ENCODE data around the gene TLE1.
A peak's percentile ranks its signal among the peaks of the same experiment; 100 is the strongest.

TLE1 gene

DNA sequence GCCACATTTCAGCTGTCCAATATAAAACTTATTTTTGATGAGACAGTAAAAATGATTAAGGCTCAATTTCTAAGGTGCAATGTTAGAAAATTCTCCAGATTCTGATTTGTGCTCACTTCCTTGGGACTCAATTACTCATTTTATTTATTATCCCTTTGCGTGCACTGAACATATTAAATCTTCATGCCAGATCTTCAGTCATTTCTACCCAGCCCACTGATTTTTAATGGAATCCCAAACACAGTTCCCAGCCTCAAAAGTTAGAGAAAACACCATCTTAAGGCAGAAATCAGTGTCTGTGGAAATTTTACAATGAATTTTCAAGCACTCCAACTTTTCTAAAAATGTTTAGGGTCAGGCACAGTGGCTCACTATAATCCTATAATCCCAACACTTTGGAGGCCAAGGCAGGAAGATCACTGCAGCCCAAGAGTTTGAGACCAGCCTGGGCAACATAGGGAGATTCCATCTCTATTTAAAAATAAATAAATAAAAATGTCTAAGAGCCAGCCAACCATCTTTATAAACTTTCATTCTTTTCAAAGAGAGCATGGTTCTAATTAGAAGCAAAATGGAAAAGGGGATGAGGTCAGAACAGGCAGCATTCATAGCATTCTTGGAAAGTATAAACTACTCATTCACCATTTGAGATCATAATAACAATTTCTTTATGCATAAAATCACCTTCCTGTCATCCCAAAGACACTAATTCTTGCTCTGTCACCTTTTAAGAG, 53.7 kb downstream of the TLE1 start:
- TF ChIP-seq CTCF (conservative IDR thresholded peaks at IDR 0.05; ENCODE audit: low read depth, low read length) = no peak
- H3K4me3 ChIP-seq (ENCODE audit: low read length) = no peak overlapping the region
- DNase-seq (ENCODE audit: low read depth) = no peak

DNA sequence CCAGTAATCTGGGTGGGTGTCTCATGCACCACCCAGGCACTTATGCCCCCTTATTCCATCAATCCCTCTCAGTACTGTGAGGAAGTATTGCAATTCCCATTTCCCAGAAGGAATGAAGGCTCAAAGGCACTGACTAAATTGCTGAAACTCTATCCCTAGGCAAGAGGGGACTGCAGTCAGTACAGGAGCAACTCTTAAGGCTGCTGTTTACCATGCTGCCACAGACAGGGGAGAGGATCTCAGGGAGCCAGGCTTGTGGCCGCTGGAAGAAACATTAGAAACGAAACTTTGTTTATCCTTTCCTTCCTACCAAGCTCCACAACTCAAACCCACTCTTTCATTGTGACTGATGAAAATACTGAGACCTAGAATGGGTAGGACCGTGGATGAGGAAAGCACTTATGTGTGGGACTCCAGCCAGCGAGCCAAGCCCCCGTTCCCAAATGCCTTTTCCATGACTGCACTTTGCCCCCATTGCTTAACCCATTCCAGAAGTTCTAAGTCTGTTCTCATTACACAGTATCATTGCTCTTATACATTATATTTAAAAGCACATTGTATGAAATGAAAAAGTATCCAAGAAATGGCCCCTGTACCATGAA, 54.3 kb downstream of the TLE1 start:
- H3K4me3 ChIP-seq (ENCODE audit: low read length) = no peak overlapping the region
- no peak for TF ChIP-seq CTCF (conservative IDR thresholded peaks at IDR 0.05; ENCODE audit: low read depth, low read length)
- no peak for DNase-seq (ENCODE audit: low read depth)

DNA sequence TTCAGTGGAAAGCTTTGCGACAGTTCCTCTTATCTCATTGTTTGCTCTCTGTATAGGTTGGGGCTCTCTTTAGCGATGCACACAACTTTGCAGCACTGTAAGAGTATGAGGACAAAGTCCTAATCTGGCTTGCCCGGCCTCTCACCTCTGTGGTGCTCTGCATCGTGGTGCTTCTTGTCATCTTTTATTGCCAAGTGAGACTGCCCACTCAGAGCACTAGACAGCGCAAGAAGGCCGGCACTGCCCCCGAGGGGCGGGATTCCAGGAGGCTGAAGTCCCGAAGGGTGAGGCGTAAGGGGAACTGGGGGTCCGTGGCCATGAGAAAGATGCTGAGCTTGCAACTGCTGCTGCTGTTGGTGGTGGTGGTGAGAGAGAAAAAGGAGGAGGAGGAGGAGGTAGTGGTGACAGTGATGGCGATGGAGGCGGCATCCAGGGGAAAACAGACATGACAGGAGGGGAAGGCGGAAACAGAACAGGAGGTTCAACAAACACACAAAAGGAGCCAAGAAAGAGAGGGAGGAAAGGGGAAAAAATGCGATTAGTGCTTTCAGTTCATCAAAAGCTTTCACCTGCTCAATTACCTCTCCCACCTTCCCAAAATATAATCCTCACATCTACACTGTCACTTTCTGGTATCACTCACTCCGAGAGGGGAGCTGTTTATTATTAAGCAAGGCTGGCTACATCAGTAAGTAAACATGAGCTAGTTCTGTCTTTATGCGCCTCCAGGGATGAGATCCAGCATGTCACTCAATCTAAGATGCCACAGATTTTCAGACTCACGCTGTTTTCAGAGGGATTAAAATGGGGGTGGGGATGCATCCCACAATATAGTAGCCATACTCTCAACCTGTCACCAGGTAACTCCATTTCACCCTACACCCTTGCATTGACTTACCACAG, 55.1 kb downstream of the TLE1 start:
- DNase-seq (ENCODE audit: low read depth) = no peak
- TF ChIP-seq CTCF (conservative IDR thresholded peaks at IDR 0.05; ENCODE audit: low read depth, low read length) = no peak
- no peak overlapping the region for H3K4me3 ChIP-seq (ENCODE audit: low read length)

GRCh38 chr9:81632599-81632998, 56.7 kb downstream of the TLE1 start:
- TF ChIP-seq CTCF (conservative IDR thresholded peaks at IDR 0.05; ENCODE audit: low read depth, low read length) = no peak
- DNase-seq (ENCODE audit: low read depth) = peak; percentile 65
- H3K4me3 ChIP-seq (ENCODE audit: low read length) = no peak overlapping the region

- no peak overlapping the region for H3K4me3 ChIP-seq (ENCODE audit: low read length)
- TF ChIP-seq CTCF (conservative IDR thresholded peaks at IDR 0.05; ENCODE audit: low read depth, low read length) = no peak
- no peak for DNase-seq (ENCODE audit: low read depth)
Observed at GRCh38 chr9:81631218-81631745, 58.1 kb downstream of the TLE1 start.

GRCh38 chr9:81629440-81629839, 59.9 kb downstream of the TLE1 start:
- no peak overlapping the region for H3K4me3 ChIP-seq (ENCODE audit: low read length)
- no peak for DNase-seq (ENCODE audit: low read depth)
- TF ChIP-seq CTCF (conservative IDR thresholded peaks at IDR 0.05; ENCODE audit: low read depth, low read length) = no peak
